D341Med (cell line): ENCODE measurements around the gene ATP8B1.

Experiments
- DNase-seq: peaks from one replicate; pipeline ENCODE4 v3.0.0; 2012; ENCODE audit warnings: low spot score

ATP8B1 gene

DNA sequence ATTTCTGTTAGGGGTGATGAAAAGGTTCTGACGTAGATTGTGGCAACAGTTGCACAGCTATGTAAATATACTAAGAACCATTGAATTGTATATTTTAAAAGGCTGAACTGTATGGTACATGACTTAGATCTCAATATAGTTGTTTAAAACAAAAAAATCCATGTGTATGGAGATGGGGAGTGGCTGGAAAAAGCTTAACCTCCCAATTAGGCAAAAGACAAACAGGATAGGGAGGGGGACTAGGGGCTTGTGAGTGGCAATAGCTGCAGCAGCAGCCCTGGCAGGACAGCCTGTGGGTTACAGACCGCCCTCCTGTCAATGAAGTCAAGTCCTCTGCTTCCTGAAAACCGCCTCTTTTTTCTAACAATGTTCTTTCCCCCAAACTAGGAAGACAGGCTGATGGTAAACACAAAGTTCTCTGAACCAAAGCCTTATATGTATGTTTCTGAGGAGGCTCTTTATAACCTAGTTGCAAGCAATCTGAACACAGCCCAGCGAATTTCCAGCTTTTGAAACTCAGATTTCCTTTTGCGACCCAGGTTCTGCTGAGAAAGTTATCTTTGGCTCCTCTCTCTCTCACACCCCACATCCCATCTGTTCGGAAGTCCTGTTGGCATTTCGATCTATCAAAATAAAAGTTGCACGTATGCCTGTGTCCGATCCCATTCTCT, 10.3 kb downstream of the ATP8B1 start:
- DNase-seq: no peak

DNA sequence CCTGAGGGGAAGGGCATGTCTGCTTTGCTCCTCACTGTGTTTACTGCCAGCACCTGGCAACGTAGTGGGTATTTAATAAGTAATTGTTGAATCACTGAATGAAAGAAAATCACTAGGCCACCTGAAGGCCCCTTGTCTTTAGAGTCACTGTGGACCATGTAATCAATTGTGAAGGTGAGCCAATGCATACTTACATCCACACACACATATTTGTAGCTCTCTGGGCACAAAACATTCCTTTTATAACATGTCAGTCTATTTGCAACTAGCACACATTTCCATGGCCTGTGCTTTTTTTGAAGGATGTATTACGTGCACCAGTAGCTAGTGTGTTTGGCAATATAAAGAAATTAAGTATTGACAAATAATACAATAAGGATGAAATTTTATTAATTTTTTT, 11.2 kb downstream of the ATP8B1 start:
- no peak for DNase-seq

DNA sequence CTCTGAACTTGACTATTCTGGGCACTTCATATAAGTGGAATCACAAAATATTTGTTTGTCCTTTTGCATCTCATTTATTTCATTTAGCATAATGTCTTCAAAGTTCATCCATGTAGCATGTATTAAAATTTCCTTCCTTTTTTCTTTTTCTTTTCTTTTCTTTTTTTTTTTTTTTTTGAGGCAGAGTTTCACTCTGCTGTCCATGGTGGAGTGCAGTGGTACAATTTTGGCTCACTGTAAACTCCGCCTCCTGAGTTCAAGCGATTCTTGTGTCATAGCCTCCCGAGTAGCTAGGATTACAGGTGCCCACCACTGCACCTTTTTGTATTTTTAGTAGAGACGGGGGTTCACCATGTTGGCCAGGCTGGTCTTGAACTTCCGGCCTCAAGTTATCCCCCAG, 11.9 kb downstream of the ATP8B1 start:
- no peak for DNase-seq

DNA sequence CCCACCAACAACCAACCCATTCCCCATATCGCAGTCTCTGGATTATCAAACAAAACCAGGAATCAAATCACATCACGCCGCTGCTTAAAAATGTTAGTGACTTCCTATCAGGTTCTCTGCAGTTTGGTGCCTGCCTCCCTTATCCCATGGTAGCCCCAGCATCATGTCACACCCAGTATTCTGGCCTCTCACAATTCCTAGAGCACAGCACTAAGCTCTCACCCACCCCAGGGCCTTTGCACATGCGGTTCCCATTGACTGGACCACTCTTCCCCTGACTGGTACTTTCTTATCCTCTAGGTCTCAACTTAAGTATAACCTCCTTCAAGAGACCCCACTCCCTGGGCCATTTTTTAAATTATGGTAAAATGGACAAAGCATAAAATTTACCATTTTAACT, 12.8 kb downstream of the ATP8B1 start:
- no peak for DNase-seq

DNA sequence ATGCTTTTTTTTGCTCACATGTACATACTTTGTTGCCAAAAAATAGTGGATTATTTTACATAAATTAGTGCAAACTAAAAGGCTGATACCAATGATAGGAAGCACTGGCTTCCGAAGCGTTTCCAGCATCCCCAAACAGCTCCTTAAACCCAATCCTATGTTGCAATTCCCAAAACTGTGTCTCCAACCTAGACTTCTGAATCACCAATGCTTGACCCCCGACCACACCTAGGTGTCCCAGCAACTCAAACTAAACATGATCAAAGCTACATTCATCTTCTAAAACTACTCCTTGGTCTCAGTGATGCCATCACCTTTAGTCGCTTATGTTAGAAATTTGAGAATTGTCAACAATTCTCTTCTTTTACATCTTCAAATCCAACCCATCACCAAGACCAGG, 13.4 kb downstream of the ATP8B1 start:
- no peak for DNase-seq

DNA sequence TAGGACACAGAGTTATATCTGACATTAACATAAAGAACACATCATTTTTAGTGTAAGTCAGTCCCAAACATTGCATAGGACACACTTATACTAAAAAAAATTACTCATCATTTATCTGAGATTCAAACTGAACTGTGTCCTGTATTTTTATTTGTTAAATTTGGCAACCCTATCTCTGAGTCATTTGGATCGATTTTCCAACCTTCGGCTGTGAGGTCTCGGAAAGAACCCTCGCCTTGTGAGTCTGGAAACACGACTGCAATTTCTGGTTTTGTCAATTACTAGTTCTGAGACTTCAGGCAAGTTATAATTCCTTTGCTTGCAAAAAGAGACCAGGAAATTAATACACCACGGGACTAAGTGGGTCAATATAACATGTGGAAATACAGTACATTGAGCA, 14.0 kb downstream of the ATP8B1 start:
- no peak for DNase-seq

DNA sequence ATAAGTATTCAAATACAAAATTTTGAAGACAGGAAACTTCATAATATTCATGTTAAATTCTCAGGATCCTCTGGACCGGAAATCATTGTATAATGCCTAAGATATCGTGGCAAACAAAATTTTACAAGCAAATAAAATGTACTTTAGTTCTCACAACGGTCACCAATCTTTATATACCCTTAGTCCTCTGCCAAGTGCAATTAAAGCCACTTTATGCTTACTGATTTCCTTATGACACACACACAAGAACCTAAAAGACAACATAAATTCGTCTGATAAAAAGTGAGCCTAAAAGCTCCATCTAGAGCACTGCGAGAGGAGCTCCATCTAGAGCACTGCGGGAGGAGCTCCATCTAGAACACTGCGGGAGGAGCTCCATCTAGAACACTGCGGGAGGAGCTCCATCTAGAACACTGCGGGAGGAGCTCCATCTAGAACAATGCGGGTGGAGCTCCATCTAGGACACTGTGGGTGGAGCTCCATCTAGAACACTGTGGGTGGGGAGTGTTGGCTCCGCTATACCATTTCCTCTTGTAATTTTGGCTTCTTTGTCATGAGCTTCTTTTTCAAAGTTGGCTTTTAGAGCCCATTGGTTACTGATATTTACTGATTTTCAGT, 15.9 kb downstream of the ATP8B1 start:
- no peak for DNase-seq

DNA sequence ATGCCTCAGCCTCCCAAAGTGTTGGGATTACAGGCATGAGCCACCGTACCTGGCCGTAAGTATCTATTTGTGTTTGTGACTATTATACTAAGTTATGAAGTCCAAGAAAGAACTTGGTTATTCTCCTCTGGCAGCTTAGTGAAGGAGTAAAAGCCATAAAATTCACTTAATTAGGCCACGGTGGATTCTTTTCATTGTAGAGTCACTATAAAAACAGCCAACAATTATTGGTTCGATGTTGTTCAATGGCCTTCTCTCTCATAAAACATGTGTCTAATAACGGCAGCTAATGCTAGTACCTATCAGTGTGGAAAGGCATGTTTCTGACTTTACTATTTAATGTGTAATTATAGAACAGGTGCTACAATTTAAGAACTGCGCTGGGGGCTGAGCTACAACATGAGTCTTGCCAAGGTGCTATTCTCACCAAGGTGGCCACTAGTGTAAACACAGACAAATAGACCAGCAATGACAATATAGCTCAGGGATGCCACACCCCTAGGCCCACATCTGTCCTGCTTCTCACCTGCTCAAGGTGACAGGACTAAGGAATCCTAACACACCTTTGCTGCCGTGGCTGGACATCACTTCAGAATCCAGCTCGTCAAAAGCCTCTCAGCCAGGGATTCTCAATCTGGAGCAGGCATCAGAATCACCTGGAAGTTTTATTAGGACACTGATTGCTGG, 17.2 kb downstream of the ATP8B1 start:
- DNase-seq: no peak

DNA sequence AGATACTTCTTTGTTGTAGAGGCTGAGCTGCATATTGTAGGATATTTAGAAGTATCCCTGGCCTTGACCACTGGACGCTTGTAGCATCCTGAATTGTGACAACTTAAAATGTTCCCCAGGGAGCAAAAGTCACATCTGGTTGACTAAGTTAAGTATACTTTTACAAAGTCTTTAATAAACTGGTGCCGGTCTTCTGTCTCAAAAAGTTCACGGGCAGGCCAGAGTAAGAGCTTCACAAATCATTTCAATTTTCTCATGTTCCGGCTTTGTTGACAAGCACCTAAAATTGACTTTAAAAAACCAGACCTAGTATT, 18.4 kb downstream of the ATP8B1 start:
- no peak for DNase-seq

DNA sequence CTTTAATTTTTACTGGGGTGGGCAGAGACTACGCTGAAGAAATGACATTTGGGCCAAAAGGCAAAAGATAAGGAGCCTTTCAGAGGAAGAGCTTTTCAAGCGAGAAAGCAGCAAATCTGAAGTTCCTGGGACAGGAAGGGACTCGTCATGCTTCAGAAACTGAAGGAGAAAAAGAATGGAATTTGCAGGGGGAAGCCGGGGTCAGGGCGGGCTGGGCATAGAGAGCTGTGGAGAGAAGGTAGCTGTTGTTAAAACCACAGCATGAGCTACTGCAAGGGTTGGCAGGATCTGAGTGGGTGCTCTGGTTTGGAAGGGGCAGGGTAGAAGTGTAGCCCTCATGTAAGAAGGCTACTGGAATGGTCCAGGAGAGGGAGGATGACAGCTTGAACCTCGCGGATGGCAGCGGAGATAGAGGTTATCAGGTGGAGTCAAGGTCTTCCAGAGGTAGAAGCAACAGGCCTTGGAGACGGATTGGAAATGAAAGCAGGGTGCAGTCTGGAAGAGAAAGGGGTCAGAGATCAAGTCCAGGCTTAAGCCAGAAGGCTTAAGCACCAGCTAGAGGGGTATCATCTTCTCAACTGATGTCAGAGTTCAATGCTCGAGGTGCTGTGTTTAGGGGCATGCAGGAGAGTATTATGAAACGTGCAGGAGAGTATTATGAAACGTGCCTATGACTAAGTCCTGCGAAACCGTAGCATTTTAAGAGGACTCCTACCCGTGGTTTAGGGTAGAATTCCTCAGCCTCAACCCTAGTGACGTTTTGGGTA, 18.9 kb downstream of the ATP8B1 start:
- no peak for DNase-seq

DNA sequence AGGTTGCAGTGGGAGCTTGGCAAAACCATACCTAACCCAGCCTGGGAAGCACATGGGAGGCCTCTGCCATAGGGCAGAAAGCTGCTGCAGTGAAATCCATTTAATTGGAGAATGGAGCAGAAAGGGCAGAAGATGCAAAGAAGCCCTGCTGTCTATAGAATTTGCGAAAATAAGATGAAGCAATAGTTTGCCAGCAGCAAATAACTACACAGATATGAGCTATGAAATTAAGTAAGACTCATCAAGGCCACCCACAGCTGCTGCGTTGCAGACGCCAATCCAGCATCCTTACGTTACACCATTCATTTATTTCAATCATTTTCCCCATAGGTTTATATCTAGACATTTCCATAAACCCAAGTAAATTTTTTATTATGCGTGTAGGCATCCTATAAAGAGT, 21.1 kb downstream of the ATP8B1 start:
- DNase-seq: no peak

DNA sequence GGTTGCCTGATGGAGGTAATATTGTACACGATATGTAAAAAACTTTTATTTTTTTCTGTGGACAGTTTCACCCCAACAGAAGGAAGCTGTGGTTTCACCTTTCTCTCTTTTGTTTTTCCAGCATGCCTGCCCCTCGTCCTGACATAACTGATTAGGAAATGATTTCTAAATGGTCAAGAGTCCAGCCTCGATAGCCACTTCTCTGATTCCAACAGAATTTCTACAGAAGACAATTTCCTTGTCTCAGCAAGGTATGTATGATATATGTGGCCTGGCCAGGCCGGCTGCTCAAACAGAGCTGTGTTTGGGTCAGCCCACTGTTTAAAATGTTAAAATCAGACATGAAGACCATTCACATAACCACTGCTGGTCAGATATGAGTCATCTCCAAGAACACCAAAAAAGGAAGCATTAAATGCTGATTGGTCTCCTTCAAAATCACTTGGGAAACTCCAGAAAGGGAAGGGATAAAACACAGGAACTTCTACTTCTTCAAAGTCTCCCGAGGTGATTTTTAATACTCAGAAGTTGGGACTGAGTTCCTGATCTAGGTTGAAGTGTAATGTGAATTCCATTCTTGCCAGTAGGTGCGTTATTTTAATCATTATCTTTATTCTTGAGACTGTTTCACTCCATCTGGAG, 22.3 kb downstream of the ATP8B1 start:
- no peak for DNase-seq

DNA sequence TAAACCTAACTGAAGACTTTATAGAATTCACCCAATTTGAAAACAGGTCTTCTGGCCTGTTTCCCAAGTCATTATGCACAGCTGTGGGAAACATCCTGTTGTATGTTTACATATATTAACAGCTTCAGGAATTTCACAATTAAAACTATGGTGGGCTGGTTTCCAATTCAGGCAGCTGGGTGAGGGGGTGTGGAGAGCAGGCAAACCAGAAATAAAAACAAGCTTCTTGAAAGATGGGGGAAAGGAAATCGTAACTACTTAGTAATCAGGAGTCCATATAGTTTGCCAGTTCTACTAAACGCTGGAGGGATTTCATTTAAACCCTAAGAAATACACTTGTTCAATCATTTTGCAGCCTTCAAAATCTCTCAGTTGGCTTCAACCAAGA, 22.8 kb downstream of the ATP8B1 start:
- no peak for DNase-seq

DNA sequence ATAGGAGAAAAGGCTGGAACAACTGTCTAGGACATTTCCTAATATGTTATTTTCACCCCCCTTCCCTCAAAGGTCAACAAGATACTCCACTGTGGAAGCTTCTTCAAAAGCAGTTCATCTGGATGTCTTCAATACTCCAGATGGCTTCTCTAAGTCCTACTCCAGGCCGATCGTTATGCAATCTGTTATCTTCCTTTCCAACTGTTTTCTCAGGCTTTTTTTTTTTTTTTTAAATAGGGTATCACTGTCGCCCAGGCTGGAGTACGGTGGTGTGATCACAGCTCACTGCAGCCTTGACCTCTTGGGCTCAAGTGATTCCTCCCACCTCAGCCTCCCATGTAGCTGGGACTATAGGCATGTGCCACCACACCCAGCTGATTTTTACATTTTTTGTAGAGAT, 26.3 kb downstream of the ATP8B1 start:
- no peak for DNase-seq

DNA sequence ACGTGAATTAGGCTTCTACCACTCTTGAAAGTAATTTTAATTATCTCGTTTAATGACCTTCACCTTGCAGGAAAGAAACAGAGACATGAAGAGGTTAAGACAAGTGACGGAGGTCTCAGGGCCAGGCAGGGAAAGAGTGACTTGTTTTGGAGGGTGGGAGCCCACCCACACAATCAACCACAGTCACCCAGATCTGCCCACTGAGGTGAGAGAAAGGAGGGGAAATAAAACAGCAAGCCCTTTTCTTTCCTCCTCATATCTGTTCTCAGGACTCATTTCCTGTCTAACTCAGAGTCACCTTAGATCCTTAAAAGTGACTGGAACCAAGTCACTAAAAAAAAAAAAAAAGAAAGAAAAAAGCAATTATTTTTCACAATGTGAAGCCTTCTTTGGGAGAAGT, 26.8 kb downstream of the ATP8B1 start:
- no peak for DNase-seq

DNA sequence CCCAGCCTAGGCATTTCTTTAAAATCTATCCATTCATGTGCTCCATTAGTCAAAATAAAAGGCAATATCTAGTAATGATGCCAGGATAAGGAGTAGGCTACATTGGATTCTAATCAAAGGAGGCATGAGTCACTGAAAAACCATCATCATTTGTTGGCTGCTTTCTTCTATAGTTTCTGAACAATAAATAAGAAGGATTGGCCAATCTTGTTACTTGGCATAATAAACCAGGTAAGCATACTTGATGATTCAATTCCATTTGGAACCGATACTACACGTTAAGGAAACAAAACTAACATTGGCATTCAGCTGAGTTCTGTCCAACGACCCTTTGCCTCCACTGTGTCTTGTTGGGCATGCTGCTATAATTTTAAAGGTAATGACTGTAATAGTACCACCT, 27.2 kb downstream of the ATP8B1 start:
- DNase-seq: no peak

DNA sequence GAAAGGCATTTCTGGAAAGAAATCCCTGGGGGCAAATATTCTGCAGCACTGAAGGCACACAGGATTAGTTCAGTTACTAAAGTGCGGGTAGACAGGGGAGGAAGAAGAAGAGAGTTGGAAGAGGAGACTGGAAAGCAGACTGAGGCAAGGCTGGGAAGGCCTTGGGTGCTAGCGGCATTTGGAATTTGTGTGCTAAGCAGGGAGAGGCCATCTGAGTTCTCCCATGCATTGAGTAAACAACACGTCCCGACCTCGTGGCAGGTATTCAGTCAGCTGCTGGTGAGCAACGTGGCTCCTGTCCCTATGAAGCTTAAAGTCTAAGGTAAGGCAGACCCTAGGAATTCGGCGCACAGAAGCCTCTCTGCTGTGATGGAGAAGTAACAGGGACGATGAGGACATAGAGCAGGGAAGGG, 30.7 kb downstream of the ATP8B1 start:
- DNase-seq: no peak

DNA sequence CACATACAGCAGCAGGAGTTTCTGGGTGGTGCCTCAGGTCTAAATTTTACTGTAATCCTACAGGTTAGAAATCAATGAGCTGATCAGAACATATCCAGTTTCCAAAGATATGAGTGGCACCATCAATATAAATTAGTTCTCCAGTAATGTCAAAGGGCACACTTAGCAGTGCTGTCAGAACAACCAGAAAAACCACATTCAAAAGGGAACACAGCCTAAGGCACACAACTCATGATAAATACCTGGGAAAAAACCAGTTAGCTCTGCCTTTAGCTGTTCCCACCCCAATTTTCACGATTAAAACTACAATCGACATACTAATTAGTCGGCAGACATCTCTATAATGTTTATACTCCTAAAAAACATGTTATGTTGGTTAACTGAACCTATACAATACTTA, 31.5 kb downstream of the ATP8B1 start:
- DNase-seq: no peak

DNA sequence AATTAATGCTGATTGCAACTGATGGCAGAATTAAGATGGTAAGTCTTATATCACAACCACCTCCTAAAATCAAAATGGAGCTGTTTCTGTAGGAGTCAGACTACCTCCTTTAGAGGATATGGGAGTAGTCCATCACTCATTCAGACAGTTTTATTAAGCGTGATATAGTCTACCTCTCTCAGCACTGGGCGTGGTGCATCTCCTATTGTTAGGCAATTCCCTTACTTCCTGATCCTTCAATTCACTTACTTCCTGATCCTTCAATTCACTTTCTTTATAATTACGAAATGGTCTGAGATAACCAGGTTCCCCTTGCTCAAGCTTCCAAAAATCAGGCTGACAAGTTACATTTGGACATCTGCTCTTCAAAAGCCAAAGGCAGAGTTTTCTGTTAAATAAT, 31.9 kb downstream of the ATP8B1 start:
- DNase-seq: no peak

DNA sequence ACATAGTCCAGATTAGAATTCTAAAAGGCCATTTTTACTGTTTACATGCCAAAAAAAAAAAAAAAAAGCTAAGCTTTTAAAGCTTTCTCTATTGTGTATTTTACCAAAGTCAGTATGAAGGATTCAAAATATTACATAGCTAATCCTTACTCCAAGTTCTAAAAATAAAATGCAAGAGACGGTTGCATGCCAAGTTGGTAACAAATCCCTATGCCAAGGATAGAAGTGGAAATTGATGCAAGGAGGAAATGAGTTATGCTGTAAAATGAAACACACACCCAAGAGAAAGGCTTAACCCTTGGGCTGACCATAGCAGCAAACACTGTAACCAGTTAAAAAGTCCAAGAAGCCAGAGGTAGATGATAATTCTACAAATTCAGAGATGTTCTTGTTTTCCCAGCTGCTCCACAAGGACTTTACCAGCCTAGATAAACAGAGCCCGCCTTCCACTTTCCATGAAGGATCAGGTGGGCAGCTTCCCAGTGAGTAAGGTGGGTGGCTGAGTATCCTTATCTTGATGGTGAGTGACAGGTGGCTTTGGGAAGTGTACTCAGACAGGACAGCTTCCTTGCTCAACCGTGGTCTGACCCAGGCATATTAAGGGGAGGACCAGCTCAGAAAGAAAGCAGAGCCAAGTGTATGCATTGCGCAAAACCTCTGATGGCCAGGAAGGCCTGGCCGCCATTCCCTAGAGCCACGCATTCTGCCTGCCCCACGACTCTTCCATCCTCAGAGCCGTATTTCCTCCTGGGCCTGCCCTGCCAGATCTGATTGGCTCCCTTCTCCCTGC, 34.4 kb downstream of the ATP8B1 start:
- no peak for DNase-seq

DNA sequence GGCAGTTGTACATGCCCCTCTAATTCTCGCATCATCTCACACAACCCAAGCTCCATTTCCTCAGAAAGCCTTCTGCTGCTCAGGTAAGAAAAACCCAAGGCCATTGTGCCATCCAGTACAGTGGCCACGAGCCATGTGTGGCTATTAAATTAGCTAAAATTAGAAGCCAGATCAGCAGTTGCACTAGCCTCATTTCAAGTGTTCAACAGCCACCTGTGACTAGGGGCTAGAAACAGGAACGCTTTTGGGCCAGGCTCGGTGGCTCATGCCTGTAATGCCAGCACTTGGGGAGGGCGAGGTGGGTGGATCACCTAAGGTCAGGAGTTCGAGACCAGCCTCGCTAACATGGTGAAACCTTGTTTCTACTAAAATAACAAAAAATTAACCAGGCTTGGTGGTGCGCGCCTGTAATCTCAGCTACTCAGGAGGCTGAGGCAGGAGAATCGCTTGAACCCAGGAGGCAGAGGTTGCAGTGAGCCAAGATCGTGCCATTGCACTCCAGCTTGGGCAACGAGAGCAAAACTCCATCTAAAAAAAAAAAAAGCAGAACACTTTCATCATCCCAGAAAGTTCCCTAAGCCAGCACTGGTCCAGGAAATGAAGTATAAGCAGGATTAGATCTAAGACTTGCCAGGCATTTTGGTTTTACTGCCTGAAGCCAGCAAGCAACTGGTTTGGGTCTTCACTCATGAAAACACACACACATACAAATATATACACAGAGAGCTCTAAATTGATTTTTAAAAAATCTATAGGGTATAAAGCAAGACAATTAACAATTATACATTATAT, 35.7 kb downstream of the ATP8B1 start:
- no peak for DNase-seq
